ENCODE results near the gene PABPC1L.

- TF ChIP-seq CTCF (IDR thresholded peaks at IDR 0.05): no peak
- no peak for TF ChIP-seq POLR2AphosphoS5 (IDR thresholded peaks at IDR 0.05)
- no peak for TF ChIP-seq POLR2A (IDR thresholded peaks at IDR 0.05)
Measured at GRCh38 chr20:44938637-44939036, 28.8 kb downstream of the PABPC1L start.

Data from sigmoid colon (tissue), 4 donors.